Measurements from ENCODE around the gene RPL41.
A peak's percentile ranks its signal among the peaks of the same experiment; 100 is the strongest.

Gene RPL41

DNA sequence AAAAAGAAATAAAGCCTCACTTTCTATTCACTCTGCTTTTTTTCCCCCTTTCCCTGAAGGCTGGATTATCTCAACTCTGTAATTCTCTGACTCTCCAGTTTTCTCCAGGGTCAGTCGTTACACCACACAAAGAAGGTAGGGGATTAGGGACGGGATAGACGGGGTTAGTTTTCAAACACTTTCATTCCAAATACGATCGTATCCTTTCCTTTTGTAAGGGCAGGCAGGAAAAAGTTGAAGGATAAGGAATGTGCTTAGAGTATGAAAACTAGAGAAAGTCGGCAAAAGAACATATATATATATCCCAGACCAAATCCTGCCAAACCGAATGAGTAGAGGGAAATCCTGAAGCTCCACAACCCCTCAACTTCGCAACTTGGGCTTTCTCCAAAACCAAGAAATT, 11.1 kb downstream of the RPL41 start:
- no peak for DNase-seq (ENCODE audit: extremely low read depth in 1 of 2, low read depth in 1 of 2)

DNA sequence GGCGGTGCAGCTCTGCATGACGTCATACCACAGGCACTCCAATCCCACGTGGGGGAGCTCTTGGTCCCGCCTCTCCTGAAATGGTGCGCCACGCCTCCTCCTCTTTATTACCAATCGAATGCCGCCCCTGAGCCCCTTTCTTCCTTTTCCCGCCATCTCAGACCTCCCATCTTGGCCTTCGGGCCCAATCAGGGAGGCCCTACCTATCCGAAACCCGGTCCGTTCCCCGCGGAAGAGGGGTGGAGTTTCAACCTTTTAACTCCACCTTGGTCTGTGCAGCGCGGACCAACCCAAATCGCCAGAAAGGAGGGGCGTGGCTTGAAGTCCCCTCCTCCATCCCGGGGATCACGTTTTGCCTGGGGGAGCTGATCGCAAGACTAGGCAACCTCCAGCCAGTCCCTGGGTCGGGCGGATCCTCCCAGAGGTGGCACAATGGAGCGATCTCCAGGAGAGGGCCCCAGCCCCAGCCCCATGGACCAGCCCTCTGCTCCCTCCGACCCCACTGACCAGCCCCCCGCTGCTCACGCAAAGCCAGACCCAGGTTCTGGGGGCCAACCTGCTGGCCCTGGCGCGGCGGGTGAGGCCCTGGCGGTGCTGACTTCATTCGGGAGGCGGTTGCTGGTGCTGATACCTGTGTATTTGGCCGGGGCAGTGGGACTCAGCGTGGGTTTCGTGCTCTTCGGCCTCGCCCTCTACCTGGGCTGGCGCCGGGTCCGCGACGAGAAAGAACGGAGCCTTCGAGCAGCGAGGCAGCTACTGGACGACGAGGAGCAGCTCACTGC, 11.6 kb downstream of the RPL41 start, which contains the start of gene ESYT1:
TSS of gene ESYT1 (plus strand) at position 380 of the 782 bp plus-strand sequence. CDS start at position 433, 53 bp downstream.
- DNase-seq (ENCODE audit: extremely low read depth in 1 of 2, low read depth in 1 of 2), result peak; percentile 86 to 95

DNA sequence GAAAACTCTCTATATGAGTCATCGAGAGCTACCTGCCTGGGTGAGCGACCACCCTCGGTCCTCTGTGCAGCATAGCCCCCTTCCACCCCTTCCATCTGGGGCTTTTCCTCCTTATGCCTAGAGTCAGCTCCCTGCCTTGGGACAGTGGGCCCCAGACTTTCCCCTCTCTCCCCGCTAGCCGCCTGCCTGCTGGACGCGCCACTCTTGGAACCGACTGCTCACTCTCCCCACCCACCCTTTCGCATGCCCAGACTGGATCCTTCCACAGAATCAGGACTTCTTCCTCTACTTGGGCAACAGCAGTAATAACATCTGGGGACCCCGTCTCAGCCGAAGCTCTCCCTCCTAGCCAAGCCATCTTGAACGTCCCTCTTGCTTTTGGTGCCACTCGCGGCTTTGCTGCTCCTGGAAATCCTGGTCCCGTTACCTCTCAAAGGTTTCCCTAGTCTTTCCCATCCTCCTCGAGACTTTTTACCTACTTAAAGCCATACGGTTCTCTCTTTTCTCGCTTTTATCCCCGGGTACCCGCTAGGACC, 12.3 kb downstream of the RPL41 start:
- no peak for DNase-seq (ENCODE audit: extremely low read depth in 1 of 2, low read depth in 1 of 2)

DNA sequence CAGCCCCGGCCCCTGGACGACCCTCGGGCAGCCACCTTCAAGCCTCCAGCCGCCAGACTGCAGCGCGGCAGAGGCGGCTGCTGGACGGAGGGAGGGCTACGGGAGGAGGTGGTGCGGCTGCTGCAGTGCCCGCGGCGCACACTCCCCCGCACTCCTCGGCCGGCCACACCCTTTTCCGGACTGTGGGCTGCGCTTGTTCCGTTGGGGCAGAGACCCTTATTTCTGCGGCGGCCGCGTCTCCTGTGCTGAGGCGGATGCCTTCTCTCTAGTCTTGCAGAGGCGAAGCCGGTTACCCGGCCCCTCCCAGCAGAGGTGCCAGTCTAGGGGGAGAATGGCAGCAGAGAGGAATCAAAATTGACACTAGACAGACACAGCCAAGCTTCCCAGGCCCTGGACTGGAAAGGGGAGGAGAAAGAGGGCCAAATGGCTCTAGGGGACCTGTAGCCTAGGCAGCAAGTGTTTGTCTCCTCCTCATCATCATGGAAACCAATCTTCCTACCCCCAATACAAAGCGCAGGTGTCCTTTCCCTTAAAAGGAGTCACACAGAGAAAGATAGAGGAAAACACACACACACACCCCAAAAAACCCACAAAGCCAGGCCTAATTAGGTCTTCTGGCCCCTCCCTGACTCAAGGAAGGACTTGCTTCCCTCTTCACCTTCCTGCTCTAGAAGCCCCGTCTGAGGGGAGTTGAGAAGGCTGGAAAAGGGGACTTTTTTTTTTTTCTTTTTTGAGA, 12.9 kb downstream of the RPL41 start:
- DNase-seq (ENCODE audit: extremely low read depth in 1 of 2, low read depth in 1 of 2), result peak in 1 of 2 donors; percentile 69

DNA sequence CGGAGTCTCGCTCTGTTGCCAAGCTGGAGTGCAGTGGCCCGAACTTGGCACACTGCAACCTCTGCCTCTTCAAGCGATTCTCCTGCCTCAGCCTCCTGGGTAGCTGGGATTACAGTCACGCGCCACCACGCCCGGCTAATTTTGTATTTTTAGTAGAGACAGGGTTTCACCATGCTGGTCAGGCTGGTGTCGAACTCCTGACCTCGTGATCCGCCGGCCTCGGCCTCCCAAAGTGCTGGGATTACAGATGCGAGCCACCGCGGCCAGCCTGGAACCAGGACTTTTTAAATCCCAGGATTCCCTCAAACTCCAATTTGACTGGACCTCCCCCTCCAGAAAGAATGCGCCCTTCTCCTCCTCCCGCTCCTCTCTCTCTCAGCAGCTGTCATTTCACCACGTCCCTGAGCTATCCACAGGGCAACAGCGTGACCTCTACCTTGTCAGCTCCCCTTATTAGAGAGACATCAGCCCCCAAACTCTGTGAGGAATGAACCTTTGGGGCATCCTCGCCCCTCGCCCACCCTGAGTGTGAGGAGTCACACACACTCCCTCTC, 13.6 kb downstream of the RPL41 start:
- DNase-seq (ENCODE audit: extremely low read depth in 1 of 2, low read depth in 1 of 2), result no peak

DNA sequence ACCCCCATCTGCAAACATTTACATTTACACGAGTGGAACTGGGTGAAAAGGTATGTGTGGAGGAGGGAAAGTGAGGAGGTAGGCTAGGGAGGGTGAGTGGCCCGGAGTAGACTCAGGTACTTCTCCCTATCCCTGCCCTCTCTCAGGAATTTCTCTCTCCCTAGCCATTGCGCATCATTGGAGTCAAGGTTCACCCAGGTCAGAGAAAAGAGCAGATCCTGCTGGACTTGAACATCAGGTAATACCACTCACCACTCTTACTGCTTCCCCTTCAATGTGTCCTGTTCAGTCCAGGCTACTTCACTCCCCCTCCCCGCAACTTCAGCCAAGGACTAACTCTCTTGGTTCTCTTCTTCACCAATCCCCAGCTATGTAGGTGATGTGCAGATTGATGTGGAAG, 14.4 kb downstream of the RPL41 start:
- DNase-seq (ENCODE audit: extremely low read depth in 1 of 2, low read depth in 1 of 2), result no peak

DNA sequence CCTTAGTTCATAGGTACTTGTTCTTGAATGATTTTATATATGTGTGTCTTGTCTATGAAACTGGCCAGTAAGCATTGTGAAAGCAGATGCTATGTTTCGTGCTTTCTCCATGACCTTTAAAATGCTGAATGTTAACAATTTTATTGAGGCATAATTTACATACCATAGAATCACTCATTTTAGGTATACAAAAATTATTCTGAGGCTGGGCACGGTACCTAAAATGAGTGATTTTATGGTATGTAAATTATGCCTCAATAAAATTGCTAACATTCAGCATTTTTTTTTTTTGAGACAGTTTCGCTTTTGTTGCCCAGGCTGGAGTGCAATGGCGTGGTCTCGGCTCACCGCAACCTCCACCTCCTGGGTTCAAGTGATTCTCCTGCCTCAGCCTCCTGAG, 18.5 kb downstream of the RPL41 start:
- no peak for DNase-seq (ENCODE audit: extremely low read depth in 1 of 2, low read depth in 1 of 2)

DNA sequence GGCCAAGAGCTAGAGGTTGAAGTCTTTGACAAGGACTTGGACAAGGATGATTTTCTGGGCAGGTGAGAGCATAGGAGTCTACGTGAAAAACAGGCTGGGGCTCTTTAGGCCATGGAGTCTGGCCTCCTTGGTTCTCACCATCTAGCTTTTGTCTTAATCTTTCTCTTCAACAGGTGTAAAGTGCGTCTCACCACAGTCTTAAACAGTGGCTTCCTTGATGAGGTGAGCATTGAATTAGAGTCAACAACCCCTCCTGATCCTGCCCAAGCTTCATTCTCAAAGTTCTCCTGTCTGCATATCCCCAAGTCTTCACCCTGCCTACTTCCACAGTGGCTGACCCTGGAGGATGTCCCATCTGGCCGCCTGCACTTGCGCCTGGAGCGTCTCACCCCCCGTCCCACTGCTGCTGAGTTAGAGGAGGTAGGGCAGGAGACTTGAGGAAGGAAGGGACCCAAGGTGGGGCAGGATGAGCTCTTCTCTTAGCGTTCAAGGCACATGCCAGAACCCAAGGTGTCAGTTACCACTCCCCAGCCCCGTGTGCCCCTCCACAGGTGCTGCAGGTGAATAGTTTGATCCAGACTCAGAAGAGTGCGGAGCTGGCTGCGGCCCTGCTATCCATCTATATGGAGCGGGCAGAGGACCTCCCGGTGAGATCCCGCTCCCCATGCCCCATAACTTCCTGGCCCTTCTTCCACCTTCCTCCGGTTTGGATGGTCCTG, 21.6 kb downstream of the RPL41 start:
- no peak for DNase-seq (ENCODE audit: extremely low read depth in 1 of 2, low read depth in 1 of 2)

DNA sequence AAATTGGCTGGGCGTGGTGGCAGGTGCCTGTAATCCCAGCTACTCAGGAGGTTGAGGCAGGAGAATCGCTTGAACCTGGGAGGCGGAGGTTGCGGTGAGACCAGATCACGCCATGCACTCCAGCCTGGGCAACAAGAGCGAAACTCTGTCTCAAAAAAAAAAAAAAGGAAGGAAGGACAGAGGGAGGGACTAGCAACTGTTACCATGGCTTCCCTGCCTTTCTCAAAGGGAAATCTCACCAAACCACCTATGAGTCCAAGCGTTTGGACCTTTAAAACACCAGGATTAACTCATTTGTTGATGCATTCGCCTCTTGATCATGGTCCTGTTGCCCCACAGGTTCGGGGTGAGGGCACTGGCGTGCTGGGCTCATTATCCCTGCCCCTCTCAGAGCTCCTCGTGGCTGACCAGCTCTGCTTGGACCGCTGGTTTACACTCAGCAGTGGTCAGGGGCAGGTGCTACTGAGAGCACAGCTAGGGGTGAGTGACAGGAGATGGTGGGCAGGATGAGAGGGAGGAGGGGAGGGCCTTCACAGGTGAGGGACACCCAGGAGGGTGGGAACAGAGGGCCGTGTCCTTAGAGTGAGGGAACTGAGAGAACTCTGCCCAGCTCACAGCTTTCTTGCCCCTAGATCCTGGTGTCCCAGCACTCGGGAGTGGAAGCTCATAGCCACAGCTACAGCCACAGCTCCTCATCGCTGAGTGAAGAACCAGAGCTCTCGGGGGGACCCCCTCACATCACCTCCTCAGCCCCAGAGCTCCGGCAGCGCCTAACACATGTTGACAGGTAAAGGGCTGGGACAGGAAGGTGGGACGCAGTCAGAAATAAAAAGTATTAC, 25.7 kb downstream of the RPL41 start:
- DNase-seq (ENCODE audit: extremely low read depth in 1 of 2, low read depth in 1 of 2), result no peak

DNA sequence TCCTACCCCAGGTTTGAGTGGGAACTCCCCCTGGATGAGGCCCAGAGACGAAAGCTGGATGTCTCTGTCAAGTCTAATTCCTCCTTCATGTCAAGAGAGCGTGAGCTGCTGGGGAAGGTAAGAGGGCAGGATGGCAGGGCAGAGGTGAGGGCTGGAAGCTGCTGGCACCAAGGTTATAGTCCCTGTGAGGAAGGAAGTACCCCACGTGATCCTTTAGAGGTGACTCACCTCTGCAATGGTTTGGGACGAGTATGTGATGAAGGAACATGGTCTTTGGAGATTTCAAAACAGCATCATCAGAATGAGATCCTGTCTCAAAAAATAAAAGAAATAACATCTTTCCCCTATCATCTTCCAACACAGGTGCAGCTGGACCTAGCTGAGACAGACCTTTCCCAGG, 26.8 kb downstream of the RPL41 start:
- no peak for DNase-seq (ENCODE audit: extremely low read depth in 1 of 2, low read depth in 1 of 2)

DNA sequence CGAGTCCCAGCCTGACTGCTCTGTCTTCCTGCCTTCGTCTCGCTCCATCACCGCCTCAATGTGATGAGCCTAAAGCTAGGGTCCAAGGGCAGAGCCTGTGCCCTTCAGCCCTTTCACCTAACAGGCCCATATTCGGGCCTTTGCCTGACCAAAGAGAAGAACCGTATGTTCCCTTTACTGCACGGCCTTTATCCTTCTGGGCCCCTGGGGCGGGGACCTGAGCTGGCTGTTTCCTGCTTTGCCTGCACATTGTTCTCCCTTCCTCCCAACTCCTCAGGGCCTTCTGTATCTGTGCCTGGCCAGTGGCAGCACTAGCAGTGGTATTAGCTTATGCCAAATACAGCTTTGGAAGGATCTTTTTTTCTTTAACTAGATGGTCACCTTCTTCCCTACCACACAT, 27.4 kb downstream of the RPL41 start:
- no peak for DNase-seq (ENCODE audit: extremely low read depth in 1 of 2, low read depth in 1 of 2)

DNA sequence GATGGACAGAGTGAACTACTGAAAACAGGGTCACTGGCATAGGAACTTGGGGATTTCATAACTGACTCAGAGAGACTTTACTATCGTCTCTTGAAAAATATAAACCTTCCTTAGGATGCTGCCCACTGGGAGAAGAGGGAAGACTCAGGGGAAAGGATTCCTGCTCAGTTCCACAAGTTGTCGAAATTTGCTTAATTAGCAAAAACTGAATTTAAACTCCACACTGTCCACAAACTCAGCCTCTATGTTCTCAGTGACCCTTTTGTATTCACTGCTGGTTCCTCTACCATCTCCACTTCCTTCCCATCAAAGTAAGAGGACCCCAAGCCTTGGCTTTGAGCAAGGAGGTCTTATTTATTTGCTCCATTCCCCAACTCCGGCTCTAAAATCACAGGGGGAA, 28.8 kb downstream of the RPL41 start:
- no peak for DNase-seq (ENCODE audit: extremely low read depth in 1 of 2, low read depth in 1 of 2)

DNA sequence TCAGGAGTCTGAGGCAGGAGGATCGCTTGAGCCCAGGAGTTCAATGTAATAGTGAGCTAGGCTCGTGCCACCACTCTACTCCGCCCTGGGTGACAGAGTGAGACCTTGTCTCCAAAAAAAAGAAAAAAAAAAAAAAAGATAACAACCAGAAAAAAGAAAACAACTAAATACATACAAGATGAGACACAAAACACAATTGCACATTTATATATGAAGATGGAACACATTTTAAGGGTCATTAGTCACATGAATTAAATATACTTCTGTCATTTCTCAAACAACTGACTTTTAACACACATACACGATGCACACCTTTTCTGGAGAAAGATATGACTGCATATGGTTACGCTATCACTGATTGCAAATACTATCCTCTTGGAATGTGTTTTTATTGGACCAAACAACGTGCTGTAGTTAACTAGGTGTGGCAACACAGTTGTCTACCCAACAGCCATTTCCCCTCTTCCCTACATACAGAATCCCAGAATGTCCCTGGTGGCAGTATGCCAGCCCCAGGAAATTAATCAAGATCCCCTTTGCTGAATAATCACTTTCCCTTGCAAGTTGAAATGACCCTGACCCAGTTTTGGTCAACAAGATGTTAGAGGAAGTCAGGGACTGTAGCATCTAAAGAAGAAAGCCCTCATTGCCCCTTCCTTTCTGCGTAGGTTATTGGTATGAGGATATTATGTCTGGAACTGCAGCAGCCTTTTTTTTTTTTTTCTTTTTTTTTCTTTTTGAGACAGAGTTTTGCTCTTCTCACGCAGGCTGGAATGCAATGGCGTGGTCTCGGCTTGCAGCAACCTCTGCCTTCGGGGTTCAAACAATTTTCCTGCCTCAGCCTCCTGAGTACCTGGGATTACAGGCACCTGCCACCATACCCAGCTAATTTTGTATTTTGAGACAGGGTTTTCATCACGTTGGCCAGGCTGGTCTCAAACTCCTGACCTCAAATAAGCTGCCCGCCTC, 30.3 kb downstream of the RPL41 start:
- no peak for DNase-seq (ENCODE audit: extremely low read depth in 1 of 2, low read depth in 1 of 2)

DNA sequence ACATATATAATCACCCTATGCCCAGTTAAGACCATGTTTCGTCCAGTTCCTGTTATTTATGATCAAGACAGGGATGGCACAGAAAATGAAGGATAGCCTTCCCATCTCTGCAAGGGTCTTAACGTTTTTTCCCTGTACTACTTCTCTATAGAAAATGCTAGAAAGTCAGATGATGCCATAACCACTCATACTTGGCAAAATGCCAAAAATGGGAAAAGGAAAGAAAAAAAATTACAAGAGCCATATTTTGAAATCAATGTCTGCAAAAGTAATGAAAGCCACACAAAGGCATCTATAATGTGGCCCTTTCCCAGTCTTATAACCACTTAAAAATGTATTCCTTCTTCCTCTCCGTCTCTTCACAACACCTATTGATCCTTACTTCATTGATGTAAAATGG, 34.1 kb downstream of the RPL41 start:
- DNase-seq (ENCODE audit: extremely low read depth in 1 of 2, low read depth in 1 of 2), result no peak

DNA sequence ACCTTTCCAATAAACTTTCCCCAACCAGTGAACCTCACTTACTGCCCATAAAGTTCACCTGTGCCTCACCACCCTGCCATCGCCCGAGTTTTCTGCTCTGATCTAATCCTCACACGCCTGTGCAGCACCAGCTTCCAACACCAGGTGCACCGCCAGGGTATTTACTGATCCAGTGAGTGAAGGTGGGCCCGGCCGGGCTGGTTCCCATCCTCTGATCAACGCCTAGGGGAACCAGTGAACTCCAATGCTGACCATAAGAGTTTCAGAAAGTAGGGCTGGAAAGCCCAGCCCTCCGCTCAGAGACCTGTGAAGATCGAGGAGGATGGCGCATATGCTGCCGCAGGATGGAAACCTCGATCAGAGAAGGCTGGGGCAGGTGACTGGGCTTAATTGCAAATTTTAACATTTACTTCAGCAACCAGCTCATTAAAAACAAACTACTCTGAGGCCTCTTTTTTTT, 35.3 kb downstream of the RPL41 start:
- no peak for DNase-seq (ENCODE audit: extremely low read depth in 1 of 2, low read depth in 1 of 2)

DNA sequence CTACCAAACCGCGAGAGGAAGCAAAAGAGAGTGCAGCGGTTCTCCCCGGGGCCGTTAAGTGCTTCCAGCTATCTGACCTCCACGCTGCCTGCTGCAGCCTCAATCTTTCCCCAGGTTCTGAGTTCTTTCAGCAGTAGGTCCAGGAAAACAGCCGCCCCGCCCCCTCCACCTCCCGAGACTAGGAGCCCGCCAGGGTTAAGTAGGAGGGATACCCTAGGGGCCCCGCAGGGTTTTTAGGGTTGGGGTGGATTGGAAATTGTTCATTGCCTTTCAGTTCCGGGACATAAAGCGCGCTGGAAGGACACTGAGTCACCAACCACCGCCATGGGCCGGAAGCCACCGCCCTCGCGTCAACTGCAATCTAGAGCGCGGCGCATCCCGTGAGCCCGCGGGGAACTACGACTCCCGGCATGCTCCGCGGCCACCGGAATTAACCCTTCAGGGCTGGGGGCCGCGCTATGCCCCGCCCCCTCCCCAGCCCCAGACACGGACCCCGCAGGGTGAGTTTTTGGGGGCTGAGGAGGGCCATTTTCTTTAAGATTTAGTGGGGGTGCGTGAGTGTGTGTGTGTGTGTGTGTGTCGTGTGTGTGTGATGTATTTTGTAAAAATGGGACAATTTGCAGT, 35.8 kb downstream of the RPL41 start, which contains the start of gene MYL6B:
TSS of gene MYL6B (plus strand) at position 456 of the 624 bp plus-strand sequence. CDS start 1,332 bp downstream, outside the sequence.
- peak; percentile 78 to 90 for DNase-seq (ENCODE audit: extremely low read depth in 1 of 2, low read depth in 1 of 2)

DNA sequence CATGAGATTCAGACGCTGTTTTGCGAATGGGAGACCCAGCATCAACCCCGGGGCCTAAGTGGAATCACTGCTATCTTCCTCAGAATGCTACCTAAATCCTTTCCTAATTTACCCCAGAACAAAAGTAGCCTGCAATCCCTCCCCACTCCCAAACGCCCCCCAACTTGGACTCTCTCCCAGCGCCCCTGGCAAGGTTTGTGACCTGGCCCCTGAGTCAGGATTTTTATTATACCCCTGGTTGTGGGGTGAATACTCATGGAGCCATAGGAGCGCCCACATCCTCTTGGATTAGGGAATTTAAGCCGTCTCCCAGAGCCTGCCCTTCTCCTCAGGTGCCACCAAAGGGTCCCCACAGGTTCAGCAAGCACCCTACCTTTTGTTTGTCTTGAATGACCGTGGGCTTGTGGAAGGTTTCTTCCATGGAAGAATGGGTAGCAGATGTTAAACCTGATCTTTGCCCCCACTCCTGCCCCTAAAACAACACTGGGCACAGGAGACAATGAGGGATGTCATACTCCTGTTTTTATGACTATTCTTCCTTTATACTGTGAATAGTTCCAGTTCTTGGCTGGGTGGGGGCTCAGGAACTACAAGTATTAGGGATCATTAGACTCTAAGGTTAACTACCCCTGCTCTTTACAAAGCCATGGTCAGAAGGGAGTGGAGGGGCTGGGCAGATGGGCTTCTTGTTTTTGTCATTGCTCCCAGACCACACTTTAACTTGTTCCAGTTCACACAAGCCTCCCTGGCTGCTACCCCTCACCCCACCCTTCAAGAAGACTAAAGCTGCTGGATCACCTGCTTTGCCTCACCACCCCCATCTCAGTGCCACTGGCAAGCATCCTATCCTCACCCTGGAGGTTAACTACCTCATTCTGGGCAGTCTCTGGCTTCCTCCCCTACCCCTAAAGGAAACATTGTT, 36.6 kb downstream of the RPL41 start:
- DNase-seq (ENCODE audit: extremely low read depth in 1 of 2, low read depth in 1 of 2), result no peak

Data from activated CD8-positive, alpha-beta memory T cell treated with anti-CD3 and anti-CD28 coated beads for 1 hour (primary cell).